ENCODE results near the gene ONECUT2.

ONECUT2 gene

GRCh38 chr18:57533006-57533867 lies 98.1 kb downstream of the ONECUT2 start:
- DNase-seq: no peak

- DNase-seq: no peak
Observed at GRCh38 chr18:57533868-57534510, 98.8 kb downstream of the ONECUT2 start.

GRCh38 chr18:57534511-57534909 lies 99.3 kb downstream of the ONECUT2 start:
- no peak for DNase-seq

GRCh38 chr18:57538614-57539013 lies 103.4 kb downstream of the ONECUT2 start:
- DNase-seq: no peak

- no peak for DNase-seq
Observed at GRCh38 chr18:57539702-57540101, 104.5 kb downstream of the ONECUT2 start.
